GM21526 (cell line): Measurements from ENCODE around the gene BCDIN3D.
"Not testable (repeated sequence)": the region's sequence is repeated elsewhere in the genome, so short reads cannot be mapped to it uniquely, and the experiment has no call there.

Source experiments
- ATAC-seq: cut with Tn5 transposase; IDR thresholded peaks from one replicate; pipeline ENCODE4 v1.9.1; 2021; ENCODE audit warnings: moderate library complexity; ENCODE audit not compliant: unreplicated experiment, low FRiP score

BCDIN3D gene

GRCh38 chr12:49863946-49864797, 21.3 kb upstream of the BCDIN3D start:
- no peak for ATAC-seq

GRCh38 chr12:49860921-49861320, 18.0 kb upstream of the BCDIN3D start:
- not testable (repeated sequence) for ATAC-seq

- not testable (repeated sequence) for ATAC-seq
Measured at GRCh38 chr12:49855890-49856289, 13.0 kb upstream of the BCDIN3D start.

GRCh38 chr12:49854976-49855375, 12.1 kb upstream of the BCDIN3D start:
- no peak for ATAC-seq

GRCh38 chr12:49853671-49854070, 10.8 kb upstream of the BCDIN3D start:
- ATAC-seq: no peak

- ATAC-seq: no peak
Measured at GRCh38 chr12:49847161-49847560, 4.3 kb upstream of the BCDIN3D start.

- no peak for ATAC-seq
Measured at GRCh38 chr12:49846032-49846431, 3.1 kb upstream of the BCDIN3D start.

GRCh38 chr12:49843876-49844437, 1.1 kb upstream of the BCDIN3D start:
- ATAC-seq: no peak

- no peak for ATAC-seq
Measured at GRCh38 chr12:49843411-49843810, 505 bp upstream of the BCDIN3D start.

GRCh38 chr12:49838973-49839633, 3.8 kb downstream of the BCDIN3D start:
- no peak for ATAC-seq

GRCh38 chr12:49832836-49833421, 10.0 kb downstream of the BCDIN3D start:
- ATAC-seq: no peak

GRCh38 chr12:49831717-49832116, 11.2 kb downstream of the BCDIN3D start:
- no peak for ATAC-seq

- ATAC-seq: peak; percentile 76
Measured at GRCh38 chr12:49828133-49829091, 14.5 kb downstream of the BCDIN3D start, which contains the start of gene NCKAP5L. NCKAP5L (minus strand) TSS chr12:49828413; CDS start chr12:49804044, 24,369 bp downstream.

GRCh38 chr12:49827401-49828099, 15.4 kb downstream of the BCDIN3D start:
- ATAC-seq: peak; percentile 14

- ATAC-seq: no peak
Measured at GRCh38 chr12:49827051-49827400, 15.9 kb downstream of the BCDIN3D start.

- ATAC-seq: no peak
Measured at GRCh38 chr12:49825971-49826421, 16.9 kb downstream of the BCDIN3D start.

GRCh38 chr12:49825360-49825970, 17.4 kb downstream of the BCDIN3D start:
- no peak for ATAC-seq

GRCh38 chr12:49824895-49825294, 18.0 kb downstream of the BCDIN3D start:
- no peak for ATAC-seq

GRCh38 chr12:49824416-49824815, 18.5 kb downstream of the BCDIN3D start:
- no peak for ATAC-seq
